Prostate gland (tissue), 2 donors: Measurements from ENCODE around the gene SAYSD1.

Source experiments
- CTCF ChIP-seq, 4 experiments: fragments of 200-600 bp in 2 of 4; fragments of 450-650 bp in 2 of 4; sonication (generic) in 2 of 4; IDR thresholded peaks; 1 replicate in 3 of 4; 2 replicates in 1 of 4; pipeline ENCODE4 v1.5.1; 2016 to 2019; ENCODE audit warnings: antibody characterized with exemption in 4 of 4, mild to moderate bottlenecking in 2 of 4, moderate library complexity in 2 of 4
- POLR2A ChIP-seq: fragments of 450-650 bp; IDR thresholded peaks from one replicate; pipeline ENCODE4 v1.6.1; 2016; ENCODE audit warnings: antibody characterized with exemption, mild to moderate bottlenecking
- POLR2AphosphoS5 ChIP-seq: sonication (generic); formaldehyde crosslinking; IDR thresholded peaks from one replicate; pipeline ENCODE4 v1.6.1; 2017; ENCODE audit warnings: antibody characterized with exemption

- TF ChIP-seq POLR2A (no peak), CTCF (IDR thresholded peaks at IDR 0.05) (no peak), POLR2AphosphoS5 (no peak)
Observed at GRCh38 chr6:39054577-39055142, 60.3 kb downstream of the SAYSD1 start.
